Measurements from ENCODE around the gene TARS3. TPM values are rescaled to one million over a fixed set of nuclear protein-coding genes. Genes with fewer than 3 reads are reported as not detected.

TARS3 gene
- total RNA-seq, 1 experiment from 2014 or later = 14.1 TPM

DNA sequence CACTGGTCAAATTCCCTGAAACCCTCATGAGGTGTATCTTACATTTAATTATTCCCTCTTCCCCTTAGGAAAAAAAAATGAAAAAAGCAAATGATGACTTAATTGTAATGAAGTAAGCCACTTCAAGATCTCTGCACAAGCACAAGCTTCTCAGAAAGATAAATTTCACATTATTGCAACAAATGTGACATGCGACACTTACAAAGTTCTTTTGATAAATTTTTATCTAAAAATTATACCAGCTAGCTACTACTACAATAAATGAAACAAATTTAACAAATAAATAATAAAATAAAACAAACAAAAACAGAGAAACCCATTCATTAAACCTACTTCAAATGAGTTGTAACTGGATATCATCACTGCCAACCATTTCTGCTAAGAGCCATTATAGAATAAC lies 62.1 kb downstream of the TARS3 start:
- H3K9me3 Mint-ChIP-seq = peaks cover 3% of the 10 kb centered on the region in 2 experiments; a peak in 3 of 5 replicates
- H4K91ac ChIP-seq (ENCODE audit: insufficient read length, low read depth, low read length) = no peak overlapping the region
- no peak overlapping the region for H2AK5ac ChIP-seq (ENCODE audit: insufficient read length, low read length)
- DNase-seq = no peak
- H3K27me3 ChIP-seq (ENCODE audit: insufficient read depth, low read length) = no peaks in the 10 kb centered on the region
- peaks cover 4 to 8% of the 10 kb centered on the region in 2 experiments for H3K4me1 Mint-ChIP-seq
- H3K79me2 ChIP-seq (ENCODE audit: insufficient read depth, low read length) = no peaks in the 10 kb centered on the region
- no CpG with 5 or more reads among the region's 1 CpG for WGBS (ENCODE audit: extremely low coverage, insufficient read length, low lambda C conversion rate)
- H3K27ac Mint-ChIP-seq = no peak overlapping the region
- no peak overlapping the region for H3T11ph ChIP-seq (ENCODE audit: low read length)
- no peaks in the 10 kb centered on the region for H3K79me1 ChIP-seq (ENCODE audit: insufficient read depth, low read depth, low read length, poor library complexity, severe bottlenecking)
- H2AFZ ChIP-seq (ENCODE audit: low read length) = no peak overlapping the region
- H3K9ac ChIP-seq (ENCODE audit: extremely low read depth, insufficient read length, low read length) = no peak overlapping the region
- H4K5ac ChIP-seq (ENCODE audit: insufficient read length, low read depth, low read length) = no peak overlapping the region
- no peak overlapping the region for H3K4me3 Mint-ChIP-seq
- no peaks in the 10 kb centered on the region for H4K20me1 ChIP-seq (ENCODE audit: control insufficient read depth, insufficient read depth, insufficient read length)
- no peak overlapping the region for H3K14ac ChIP-seq (ENCODE audit: insufficient read depth, low read length)
- H2BK120ac ChIP-seq (ENCODE audit: low read depth, low read length, poor library complexity, severe bottlenecking) = no peak overlapping the region
- no peak overlapping the region for H3K23ac ChIP-seq (ENCODE audit: insufficient read length, low read depth, low read length)
- H3K4ac ChIP-seq (ENCODE audit: low read depth, low read length) = no peak overlapping the region
- no peaks in the 10 kb centered on the region for H3K27me3 Mint-ChIP-seq (ENCODE audit: low read depth)
- H3K56ac ChIP-seq (ENCODE audit: insufficient read length, low read depth, low read length) = no peak overlapping the region
- no peaks in the 10 kb centered on the region for H3K23me2 ChIP-seq (ENCODE audit: insufficient read length, low read depth, low read length, poor library complexity, severe bottlenecking)
- H3K4me1 ChIP-seq (ENCODE audit: insufficient read depth, low read length) = no peaks in the 10 kb centered on the region
- H2BK12ac ChIP-seq (ENCODE audit: insufficient read length, low read depth, low read length) = no peak overlapping the region
- no peak overlapping the region for H2BK15ac ChIP-seq (ENCODE audit: low read depth, low read length)
- H3K27ac ChIP-seq (ENCODE audit: insufficient read length, low read depth, low read length) = no peak overlapping the region
- no peaks in the 10 kb centered on the region for H3K9me3 ChIP-seq (ENCODE audit: control insufficient read depth, low read depth, low read length)
- no peak overlapping the region for H2BK20ac ChIP-seq (ENCODE audit: low read depth, low read length, poor library complexity, severe bottlenecking)
- no peak overlapping the region for H3K18ac ChIP-seq (ENCODE audit: insufficient read length, low read depth, low read length)
- H4K8ac ChIP-seq (replicated peaks; ENCODE audit: insufficient read length, low read depth, low read length) = no peak overlapping the region
- H3K36me3 Mint-ChIP-seq (ENCODE audit: insufficient read depth in 1 of 3, low read depth in 3 of 3) = peaks cover 2 to 4% (median 3%) of the 10 kb centered on the region in 3 experiments; a peak in 3 of 7 replicates
- H2BK5ac ChIP-seq (ENCODE audit: insufficient read length, low read length) = no peak overlapping the region
- H3K4me2 ChIP-seq (ENCODE audit: insufficient read depth, insufficient read length, low read length) = no peak overlapping the region
- TF ChIP-seq, protein P1, sequence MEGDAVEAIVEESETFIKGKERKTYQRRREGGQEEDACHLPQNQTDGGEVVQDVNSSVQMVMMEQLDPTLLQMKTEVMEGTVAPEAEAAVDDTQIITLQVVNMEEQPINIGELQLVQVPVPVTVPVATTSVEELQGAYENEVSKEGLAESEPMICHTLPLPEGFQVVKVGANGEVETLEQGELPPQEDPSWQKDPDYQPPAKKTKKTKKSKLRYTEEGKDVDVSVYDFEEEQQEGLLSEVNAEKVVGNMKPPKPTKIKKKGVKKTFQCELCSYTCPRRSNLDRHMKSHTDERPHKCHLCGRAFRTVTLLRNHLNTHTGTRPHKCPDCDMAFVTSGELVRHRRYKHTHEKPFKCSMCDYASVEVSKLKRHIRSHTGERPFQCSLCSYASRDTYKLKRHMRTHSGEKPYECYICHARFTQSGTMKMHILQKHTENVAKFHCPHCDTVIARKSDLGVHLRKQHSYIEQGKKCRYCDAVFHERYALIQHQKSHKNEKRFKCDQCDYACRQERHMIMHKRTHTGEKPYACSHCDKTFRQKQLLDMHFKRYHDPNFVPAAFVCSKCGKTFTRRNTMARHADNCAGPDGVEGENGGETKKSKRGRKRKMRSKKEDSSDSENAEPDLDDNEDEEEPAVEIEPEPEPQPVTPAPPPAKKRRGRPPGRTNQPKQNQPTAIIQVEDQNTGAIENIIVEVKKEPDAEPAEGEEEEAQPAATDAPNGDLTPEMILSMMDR (conservative IDR thresholded peaks at IDR 0.05) = no peak
